H9 (cell line): ENCODE results near the gene IRAK4. TPM values are rescaled to one million over a fixed set of nuclear protein-coding genes. Genes with fewer than 3 reads are reported as not detected.

Experiments used
- DNase-seq: peaks from one replicate; pipeline ENCODE4 v3.0.0-alpha.2; 2017
- H2AFZ ChIP-seq: one replicate; pipeline ENCODE4 v1.6.1; 2013; ENCODE audit warnings: mild to moderate bottlenecking, low read length, control low read depth, moderate library complexity
- H2AK5ac ChIP-seq: 2 replicates; pipeline ENCODE4 v1.6.1; 2013; ENCODE audit warnings: low read length, control low read depth, mixed read lengths; ENCODE audit not compliant: insufficient read length
- H2BK120ac ChIP-seq: one replicate; pipeline ENCODE4 v1.6.1; 2013; ENCODE audit warnings: low read depth, mild to moderate bottlenecking, low read length, control low read depth, inconsistent platforms; ENCODE audit not compliant: poor library complexity, severe bottlenecking
- H2BK12ac ChIP-seq: 2 replicates; pipeline ENCODE4 v1.6.1; 2013; ENCODE audit warnings: low read length, control low read depth, mixed read lengths, low read depth; ENCODE audit not compliant: insufficient read length
- H2BK15ac ChIP-seq: 2 replicates; pipeline ENCODE4 v1.6.1; 2013; ENCODE audit warnings: low read depth, low read length, control low read depth
- H2BK20ac ChIP-seq: one replicate; pipeline ENCODE4 v1.6.1; 2013; ENCODE audit warnings: low read depth, mild to moderate bottlenecking, low read length, control low read depth, inconsistent platforms; ENCODE audit not compliant: poor library complexity, severe bottlenecking
- H2BK5ac ChIP-seq: 2 replicates; pipeline ENCODE4 v1.6.1; 2013; ENCODE audit warnings: low read length, control low read depth, mixed read lengths; ENCODE audit not compliant: insufficient read length
- H3K14ac ChIP-seq: 2 replicates; pipeline ENCODE4 v1.6.1; 2013; ENCODE audit warnings: low read length, control low read depth; ENCODE audit not compliant: insufficient read depth
- H3K18ac ChIP-seq: 2 replicates; pipeline ENCODE4 v1.6.1; 2013; ENCODE audit warnings: low read depth, mild to moderate bottlenecking, mixed read lengths, low read length, control low read depth; ENCODE audit not compliant: insufficient read length
- H3K23ac ChIP-seq: 2 replicates; pipeline ENCODE4 v1.6.1; 2013; ENCODE audit warnings: low read length, control low read depth, mixed read lengths, low read depth; ENCODE audit not compliant: insufficient read length
- H3K23me2 ChIP-seq: 2 replicates; pipeline ENCODE4 v1.6.1; 2013; ENCODE audit warnings: low read depth, mild to moderate bottlenecking, mixed read lengths, low read length, control low read depth; ENCODE audit not compliant: insufficient read length, poor library complexity, severe bottlenecking
- H3K27ac ChIP-seq: 2 replicates; pipeline ENCODE4 v1.5.1; 2013; ENCODE audit warnings: low read length, control low read depth, mixed read lengths, low read depth; ENCODE audit not compliant: insufficient read length
- H3K27me3 ChIP-seq: 2 replicates; pipeline ENCODE4 v1.6.1; 2013; ENCODE audit warnings: low read length, control low read depth, inconsistent platforms; ENCODE audit not compliant: insufficient read depth
- H3K4ac ChIP-seq: 2 replicates; pipeline ENCODE4 v1.6.1; 2013; ENCODE audit warnings: low read depth, mild to moderate bottlenecking, control low read depth, inconsistent platforms, low read length, moderate library complexity
- H3K4me1 ChIP-seq: 2 replicates; pipeline ENCODE4 v1.6.1; 2013; ENCODE audit warnings: low read length, control low read depth, inconsistent platforms; ENCODE audit not compliant: insufficient read depth
- H3K4me2 ChIP-seq: 2 replicates; pipeline ENCODE4 v1.6.1; 2013; ENCODE audit warnings: low read length, control low read depth, mixed read lengths; ENCODE audit not compliant: insufficient read length, insufficient read depth
- H3K56ac ChIP-seq: 2 replicates; pipeline ENCODE4 v1.6.1; 2013; ENCODE audit warnings: low read depth, mild to moderate bottlenecking, mixed read lengths, low read length, control low read depth; ENCODE audit not compliant: insufficient read length
- H3K79me1 ChIP-seq: 2 replicates; pipeline ENCODE4 v1.6.1; 2013; ENCODE audit warnings: low read depth, mild to moderate bottlenecking, moderate library complexity, low read length, control low read depth, inconsistent platforms; ENCODE audit not compliant: insufficient read depth, poor library complexity, severe bottlenecking
- H3K79me2 ChIP-seq: 2 replicates; pipeline ENCODE4 v1.6.1; 2013; ENCODE audit warnings: low read length, control low read depth, inconsistent platforms; ENCODE audit not compliant: insufficient read depth
- H3K9ac ChIP-seq: 2 replicates; pipeline ENCODE4 v1.6.1; 2013; ENCODE audit warnings: low read length, control low read depth, mixed read lengths; ENCODE audit not compliant: insufficient read length; ENCODE audit errors: extremely low read depth
- H3K9me3 ChIP-seq: one replicate; pipeline ENCODE4 v1.6.1; 2013; ENCODE audit warnings: low read depth, low read length, inconsistent platforms; ENCODE audit not compliant: control insufficient read depth
- H3T11ph ChIP-seq: one replicate; pipeline ENCODE4 v1.6.1; 2013; ENCODE audit warnings: mild to moderate bottlenecking, low read length, control low read depth, inconsistent platforms
- H4K20me1 ChIP-seq: one replicate; pipeline ENCODE4 v1.6.1; 2013; ENCODE audit not compliant: control insufficient read depth, insufficient read length, insufficient read depth
- H4K5ac ChIP-seq: 2 replicates; pipeline ENCODE4 v1.6.1; 2013; ENCODE audit warnings: low read depth, mild to moderate bottlenecking, mixed read lengths, low read length, control low read depth; ENCODE audit not compliant: insufficient read length
- H4K8ac ChIP-seq: replicated peaks from 2 replicates; pipeline ENCODE4 v1.6.1; 2013; ENCODE audit warnings: low read length, control low read depth, mixed read lengths, low read depth; ENCODE audit not compliant: insufficient read length
- H4K91ac ChIP-seq: 2 replicates; pipeline ENCODE4 v1.6.1; 2013; ENCODE audit warnings: low read depth, mild to moderate bottlenecking, moderate library complexity, mixed read lengths, low read length, control low read depth; ENCODE audit not compliant: insufficient read length
- H3K27ac Mint-ChIP-seq, 3 experiments: 2 replicates in 2 of 3; 3 replicates in 1 of 3; pipeline ENCODE4 v1.8.0; 2020 to 2021; ENCODE audit warnings: mixed read lengths in 3 of 3, mild to moderate bottlenecking in 1 of 3, moderate library complexity in 1 of 3
- H3K27me3 Mint-ChIP-seq: 2 replicates; pipeline ENCODE4 v1.8.0; 2021; ENCODE audit warnings: low read depth, mild to moderate bottlenecking, moderate library complexity, mixed read lengths
- H3K36me3 Mint-ChIP-seq, 3 experiments: 2 replicates in 2 of 3; 3 replicates in 1 of 3; pipeline ENCODE4 v1.8.0; 2020 to 2021; ENCODE audit warnings: low read depth in 3 of 3, mixed read lengths in 3 of 3; ENCODE audit not compliant: insufficient read depth in 1 of 3
- H3K4me1 Mint-ChIP-seq, 2 experiments: 2 replicates each; pipeline ENCODE4 v1.8.0; 2020; ENCODE audit warnings: mixed read lengths in 2 of 2
- H3K4me3 Mint-ChIP-seq, 2 experiments: 2 replicates in 1 of 2; 3 replicates in 1 of 2; pipeline ENCODE4 v1.8.0; 2020 to 2021; ENCODE audit warnings: mild to moderate bottlenecking in 2 of 2, mixed read lengths in 2 of 2, moderate library complexity in 1 of 2
- H3K9me3 Mint-ChIP-seq, 2 experiments: 2 replicates in 1 of 2; 3 replicates in 1 of 2; pipeline ENCODE4 v1.8.0; 2020; ENCODE audit warnings: mild to moderate bottlenecking in 2 of 2, mixed read lengths in 2 of 2, moderate library complexity in 1 of 2
- WGBS: extraction: QIAGEN DNeasy Blood & Tissue Kit; methylation state at CpG from one replicate; pipeline ENCODE4 v1.1.7; 2013; ENCODE audit warnings: missing lambda C conversion rate, low lambda C conversion rate, mixed read lengths; ENCODE audit not compliant: insufficient read length; ENCODE audit errors: extremely low coverage; 5-methylcytosine and 5-hydroxymethylcytosine counted together
- total RNA-seq: library from RNA; stranded (reverse); gene quantifications from 2 replicates; pipeline ENCODE4 v1.2.1, GENCODE V29; 2021
- TF ChIP-seq, protein P1 (sequence below): fragments of 200-600 bp; sonication (generic); conservative IDR thresholded peaks from 3 replicates; pipeline ENCODE4 v1.8.0; 2021; ENCODE audit warnings: antibody characterized with exemption, mild to moderate bottlenecking

IRAK4 gene
- total RNA-seq, 1 experiment from 2014 or later: 3.0 TPM

DNA sequence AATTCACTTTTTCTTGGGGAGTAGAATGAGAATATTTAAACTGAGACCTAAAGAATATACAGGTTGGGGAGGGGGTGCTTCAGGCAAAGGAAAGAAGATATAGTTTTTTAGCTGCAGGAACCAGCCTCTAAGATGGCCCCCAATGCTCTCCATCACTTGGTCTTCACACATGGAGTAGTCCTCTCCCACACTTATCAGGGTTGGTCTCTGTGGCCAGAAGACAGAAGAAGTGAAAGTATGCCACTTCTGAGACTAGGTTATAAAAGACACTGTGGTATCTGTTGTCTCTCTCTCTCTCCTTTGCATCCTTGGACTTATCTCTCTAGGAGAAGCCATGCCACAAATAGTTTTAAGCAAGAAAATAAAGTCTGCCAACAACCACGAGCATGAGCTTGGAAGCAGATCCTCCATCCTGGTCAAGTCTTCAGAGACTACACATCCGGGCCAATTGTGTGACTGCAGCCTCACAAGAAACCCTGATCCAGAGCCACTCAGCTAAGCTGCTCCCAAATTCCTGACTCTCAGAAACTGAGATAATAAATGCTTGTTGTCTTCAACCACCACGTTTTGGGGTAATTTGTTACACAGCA lies 18.1 kb upstream of the IRAK4 start:
- H3K9me3 Mint-ChIP-seq: peaks cover 0 to 2% of the 10 kb centered on the region in 2 experiments; a peak in 1 of 5 replicates
- Histone ChIP-seq H2BK12ac (no peak overlapping the region), H2BK15ac (no peak overlapping the region), H4K20me1 (no peaks in the 10 kb centered on the region), H3K23me2 (no peaks in the 10 kb centered on the region), H3K4ac (no peak overlapping the region), H2BK20ac (no peak overlapping the region), H2AFZ (no peak overlapping the region), H4K5ac (no peak overlapping the region), H3K56ac (no peak overlapping the region), H2BK120ac (no peak overlapping the region), H3K9me3 (no peaks in the 10 kb centered on the region), H2BK5ac (no peak overlapping the region), H3T11ph (no peak overlapping the region), H3K79me2 (no peaks in the 10 kb centered on the region), H3K27ac (no peak overlapping the region), H3K23ac (no peak overlapping the region), H3K4me2 (no peak overlapping the region), H3K4me1 (0 out of 2 replicates have a peak, but pooled peaks cover 2% of the 10 kb centered on the region), H3K79me1 (no peaks in the 10 kb centered on the region), H3K14ac (no peak overlapping the region), H3K9ac (no peak overlapping the region), H2AK5ac (no peak overlapping the region), H3K27me3 (no peaks in the 10 kb centered on the region), H4K8ac (no peak overlapping the region), H3K18ac (no peak overlapping the region), H4K91ac (no peak overlapping the region)
- H3K27me3 Mint-ChIP-seq: no peaks in the 10 kb centered on the region
- no peak overlapping the region for H3K27ac Mint-ChIP-seq
- peaks cover 2 to 16% (median 12%) of the 10 kb centered on the region in 3 experiments; a peak in 4 of 7 replicates for H3K36me3 Mint-ChIP-seq
- H3K4me3 Mint-ChIP-seq: no peak overlapping the region
- DNase-seq: no peak
- peaks cover 6 to 8% of the 10 kb centered on the region in 2 experiments; a peak in 3 of 4 replicates for H3K4me1 Mint-ChIP-seq
- TF ChIP-seq, protein P1, sequence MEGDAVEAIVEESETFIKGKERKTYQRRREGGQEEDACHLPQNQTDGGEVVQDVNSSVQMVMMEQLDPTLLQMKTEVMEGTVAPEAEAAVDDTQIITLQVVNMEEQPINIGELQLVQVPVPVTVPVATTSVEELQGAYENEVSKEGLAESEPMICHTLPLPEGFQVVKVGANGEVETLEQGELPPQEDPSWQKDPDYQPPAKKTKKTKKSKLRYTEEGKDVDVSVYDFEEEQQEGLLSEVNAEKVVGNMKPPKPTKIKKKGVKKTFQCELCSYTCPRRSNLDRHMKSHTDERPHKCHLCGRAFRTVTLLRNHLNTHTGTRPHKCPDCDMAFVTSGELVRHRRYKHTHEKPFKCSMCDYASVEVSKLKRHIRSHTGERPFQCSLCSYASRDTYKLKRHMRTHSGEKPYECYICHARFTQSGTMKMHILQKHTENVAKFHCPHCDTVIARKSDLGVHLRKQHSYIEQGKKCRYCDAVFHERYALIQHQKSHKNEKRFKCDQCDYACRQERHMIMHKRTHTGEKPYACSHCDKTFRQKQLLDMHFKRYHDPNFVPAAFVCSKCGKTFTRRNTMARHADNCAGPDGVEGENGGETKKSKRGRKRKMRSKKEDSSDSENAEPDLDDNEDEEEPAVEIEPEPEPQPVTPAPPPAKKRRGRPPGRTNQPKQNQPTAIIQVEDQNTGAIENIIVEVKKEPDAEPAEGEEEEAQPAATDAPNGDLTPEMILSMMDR: no peak
- WGBS: no CpG with 5 or more reads among the region's 3 CpGs
